Neural crest cell (in vitro differentiated cells): ENCODE results near the gene TMEM91. TPM values are rescaled to one million over a fixed set of nuclear protein-coding genes. Genes with fewer than 3 reads are reported as not detected.
"Not testable (repeated sequence)": the region's sequence is repeated elsewhere in the genome, so short reads cannot be mapped to it uniquely, and the experiment has no call there.

Experiments
- DNase-seq: peaks from one replicate; pipeline ENCODE4 v3.0.0; 2021; ENCODE audit warnings: low read depth, mixed read lengths, low spot score
- H3K27ac Mint-ChIP-seq: one replicate; pipeline ENCODE4 v1.8.0; 2021; ENCODE audit warnings: mild to moderate bottlenecking, mixed read lengths; ENCODE audit not compliant: unreplicated experiment
- H3K27me3 Mint-ChIP-seq: 2 replicates; pipeline ENCODE4 v1.8.0; 2021; ENCODE audit warnings: low read depth, mild to moderate bottlenecking, mixed read lengths
- H3K36me3 Mint-ChIP-seq: 2 replicates; pipeline ENCODE4 v1.8.0; 2021; ENCODE audit warnings: low read depth, mild to moderate bottlenecking, mixed read lengths
- H3K4me1 Mint-ChIP-seq: 2 replicates; pipeline ENCODE4 v1.8.0; 2021; ENCODE audit warnings: mixed read lengths
- H3K4me3 Mint-ChIP-seq: one replicate; pipeline ENCODE4 v1.8.0; 2021; ENCODE audit warnings: mild to moderate bottlenecking, mixed read lengths
- H3K9me3 Mint-ChIP-seq: 2 replicates; pipeline ENCODE4 v1.8.0; 2021; ENCODE audit warnings: mixed read lengths
- total RNA-seq: library from RNA; stranded (reverse); gene quantifications from 2 replicates; pipeline ENCODE4 v1.2.1, GENCODE V29; 2021
- TF ChIP-seq, protein P1 (sequence below): fragments of 200-600 bp; sonication (generic); conservative IDR thresholded peaks from 2 replicates; pipeline ENCODE4 v1.5.0; 2021; ENCODE audit warnings: antibody characterized with exemption, mild to moderate bottlenecking

Gene TMEM91
- total RNA-seq, 1 donor from 2014 or later = 6.6 TPM

DNA sequence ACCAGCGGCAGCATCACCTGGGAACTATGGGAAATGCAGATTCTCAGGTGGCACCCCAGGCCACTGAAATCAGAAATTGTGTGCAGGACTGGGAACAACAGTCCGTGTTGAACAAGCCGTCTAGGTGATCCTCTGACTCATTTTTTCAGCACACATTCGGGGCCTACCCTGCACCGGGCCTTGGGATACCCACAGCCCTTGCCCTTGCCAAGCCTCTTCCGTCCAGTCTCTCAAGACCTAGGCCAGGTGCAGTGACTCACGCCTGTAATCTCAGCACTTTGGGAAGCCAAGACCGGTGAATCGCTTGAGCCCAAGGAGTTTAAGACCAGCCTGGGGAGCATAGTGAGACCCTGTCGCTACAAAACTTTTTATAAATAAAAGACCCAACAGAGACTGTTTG is 40.9 kb upstream of the TMEM91 start:
- no peak for DNase-seq
- TF ChIP-seq, protein P1, sequence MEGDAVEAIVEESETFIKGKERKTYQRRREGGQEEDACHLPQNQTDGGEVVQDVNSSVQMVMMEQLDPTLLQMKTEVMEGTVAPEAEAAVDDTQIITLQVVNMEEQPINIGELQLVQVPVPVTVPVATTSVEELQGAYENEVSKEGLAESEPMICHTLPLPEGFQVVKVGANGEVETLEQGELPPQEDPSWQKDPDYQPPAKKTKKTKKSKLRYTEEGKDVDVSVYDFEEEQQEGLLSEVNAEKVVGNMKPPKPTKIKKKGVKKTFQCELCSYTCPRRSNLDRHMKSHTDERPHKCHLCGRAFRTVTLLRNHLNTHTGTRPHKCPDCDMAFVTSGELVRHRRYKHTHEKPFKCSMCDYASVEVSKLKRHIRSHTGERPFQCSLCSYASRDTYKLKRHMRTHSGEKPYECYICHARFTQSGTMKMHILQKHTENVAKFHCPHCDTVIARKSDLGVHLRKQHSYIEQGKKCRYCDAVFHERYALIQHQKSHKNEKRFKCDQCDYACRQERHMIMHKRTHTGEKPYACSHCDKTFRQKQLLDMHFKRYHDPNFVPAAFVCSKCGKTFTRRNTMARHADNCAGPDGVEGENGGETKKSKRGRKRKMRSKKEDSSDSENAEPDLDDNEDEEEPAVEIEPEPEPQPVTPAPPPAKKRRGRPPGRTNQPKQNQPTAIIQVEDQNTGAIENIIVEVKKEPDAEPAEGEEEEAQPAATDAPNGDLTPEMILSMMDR = no peak
- no peaks in the 10 kb centered on the region for H3K4me1 Mint-ChIP-seq
- no peak overlapping the region for H3K4me3 Mint-ChIP-seq
- H3K27me3 Mint-ChIP-seq = no peaks in the 10 kb centered on the region
- H3K9me3 Mint-ChIP-seq = no peaks in the 10 kb centered on the region
- H3K27ac Mint-ChIP-seq = no peak overlapping the region
- no peaks in the 10 kb centered on the region for H3K36me3 Mint-ChIP-seq

DNA sequence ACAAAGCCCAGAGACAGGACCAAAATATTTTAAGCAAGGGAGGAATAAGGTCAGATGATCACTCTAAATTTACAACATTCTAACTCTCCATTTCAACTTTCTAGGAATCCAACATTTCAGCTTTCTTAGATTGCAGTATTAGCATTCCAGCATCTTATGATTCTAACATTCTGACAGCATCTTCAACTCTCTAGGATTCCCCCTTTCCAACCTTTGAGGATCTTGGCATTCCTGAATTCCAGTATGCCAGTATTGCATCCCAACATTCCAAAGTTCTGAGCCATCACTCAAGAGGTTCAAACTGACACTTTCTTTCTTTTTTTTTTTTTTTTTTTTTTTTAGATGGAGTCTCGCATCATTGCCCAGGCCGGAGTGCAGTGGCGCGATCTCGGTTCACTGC is 36.4 kb upstream of the TMEM91 start:
- Mint-ChIP-seq H3K4me3 (no peak overlapping the region), H3K27ac (no peak overlapping the region), H3K4me1 (no peaks in the 10 kb centered on the region), H3K36me3 (no peaks in the 10 kb centered on the region), H3K27me3 (no peaks in the 10 kb centered on the region), H3K9me3 (no peaks in the 10 kb centered on the region)
- TF ChIP-seq, protein P1 = no peak
- DNase-seq = no peak

DNA sequence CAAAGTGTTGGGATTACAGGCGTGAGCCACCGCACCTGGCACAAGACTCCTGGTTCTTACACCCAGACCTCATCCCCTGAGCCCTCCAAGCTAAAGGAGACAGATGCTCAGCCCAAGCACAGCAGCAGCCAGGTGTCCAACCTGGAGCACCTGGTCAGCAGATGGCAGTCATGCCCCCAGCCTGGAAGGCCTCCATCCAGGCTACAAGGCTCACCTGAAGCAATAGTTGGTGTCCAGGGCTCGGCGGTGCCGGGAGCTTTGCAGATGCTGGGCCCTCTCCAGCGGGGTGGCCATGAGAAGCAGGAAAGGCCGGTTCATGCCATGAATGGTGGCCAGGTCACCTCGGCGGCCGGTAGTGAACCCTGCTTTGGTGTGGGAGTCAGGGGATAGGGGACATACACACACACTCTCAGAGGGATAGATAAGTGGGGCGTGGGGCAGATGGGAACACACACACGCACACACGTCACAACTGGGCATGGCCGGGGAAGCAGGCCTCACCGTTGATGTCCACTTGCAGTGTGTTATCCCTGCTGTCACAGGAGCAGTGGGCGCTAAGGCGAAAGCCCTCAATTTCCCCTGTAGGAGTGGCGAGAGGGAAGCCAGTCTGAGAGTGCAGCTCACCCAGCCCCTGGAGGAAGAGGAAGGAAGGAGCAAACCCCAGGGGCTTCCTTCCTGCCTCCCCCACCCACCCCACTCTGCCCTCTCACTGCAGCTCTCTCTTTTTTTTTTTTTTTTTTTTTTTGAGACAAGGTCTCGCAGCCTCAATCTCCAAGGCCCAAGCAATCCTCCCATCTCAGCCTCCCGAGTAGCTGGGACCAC is 34.5 kb upstream of the TMEM91 start:
- H3K4me3 Mint-ChIP-seq = no peak overlapping the region
- TF ChIP-seq, protein P1 = no peak
- no peaks in the 10 kb centered on the region for H3K9me3 Mint-ChIP-seq
- no peaks in the 10 kb centered on the region for H3K36me3 Mint-ChIP-seq
- H3K4me1 Mint-ChIP-seq = no peaks in the 10 kb centered on the region
- no peak overlapping the region for H3K27ac Mint-ChIP-seq
- H3K27me3 Mint-ChIP-seq = no peaks in the 10 kb centered on the region
- no peak for DNase-seq

DNA sequence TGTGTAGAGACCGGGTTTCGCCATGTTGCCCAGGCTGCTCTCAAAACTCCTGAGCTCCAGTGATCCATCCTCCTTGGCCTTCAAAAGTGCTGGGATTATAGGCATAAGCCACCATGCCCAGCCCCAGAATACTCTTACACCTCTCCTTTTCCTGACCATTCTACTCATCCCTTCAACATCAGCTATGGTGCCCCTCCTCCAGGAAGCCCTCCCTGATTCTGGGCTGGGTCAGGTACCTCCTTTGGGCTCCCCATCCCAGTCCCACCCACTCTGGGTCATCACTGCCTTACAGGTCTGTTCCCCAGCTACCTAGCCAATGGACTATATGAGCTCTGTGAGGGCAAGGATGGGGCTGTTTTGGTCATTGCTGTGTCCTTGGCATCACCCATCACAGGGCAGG is 32.2 kb upstream of the TMEM91 start:
- no peaks in the 10 kb centered on the region for H3K9me3 Mint-ChIP-seq
- H3K27ac Mint-ChIP-seq = peak overlapping the region; percentile 83
- TF ChIP-seq, protein P1 = no peak
- no peaks in the 10 kb centered on the region for H3K36me3 Mint-ChIP-seq
- H3K4me3 Mint-ChIP-seq = no peak overlapping the region
- H3K4me1 Mint-ChIP-seq = no peaks in the 10 kb centered on the region
- peaks cover 3% of the 10 kb centered on the region for H3K27me3 Mint-ChIP-seq
- no peak for DNase-seq

DNA sequence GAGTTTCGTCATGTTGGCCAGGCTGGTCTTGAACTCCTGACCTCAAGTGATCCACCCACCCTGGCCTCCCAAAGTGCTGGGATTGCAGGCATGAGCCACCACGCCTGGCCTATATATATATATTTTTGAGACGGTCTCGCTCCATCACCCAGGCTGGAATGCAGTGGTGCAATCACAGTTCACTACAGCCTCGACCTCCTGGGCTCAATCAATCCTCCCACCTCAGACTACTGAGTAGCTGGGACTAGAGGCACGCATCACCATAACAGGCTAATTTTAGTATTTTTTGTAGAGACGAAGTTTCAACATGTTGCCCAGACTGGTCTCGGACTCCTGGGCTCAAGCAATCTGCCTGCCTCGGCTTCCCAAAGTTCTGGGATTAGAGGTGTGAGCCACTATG is 29.4 kb upstream of the TMEM91 start:
- Mint-ChIP-seq H3K4me1 (peaks cover 10% of the 10 kb centered on the region), H3K27me3 (peaks cover 30% of the 10 kb centered on the region)
- H3K4me3 Mint-ChIP-seq, H3K27ac Mint-ChIP-seq, DNase-seq, H3K36me3 Mint-ChIP-seq, H3K9me3 Mint-ChIP-seq: not testable (repeated sequence)

DNA sequence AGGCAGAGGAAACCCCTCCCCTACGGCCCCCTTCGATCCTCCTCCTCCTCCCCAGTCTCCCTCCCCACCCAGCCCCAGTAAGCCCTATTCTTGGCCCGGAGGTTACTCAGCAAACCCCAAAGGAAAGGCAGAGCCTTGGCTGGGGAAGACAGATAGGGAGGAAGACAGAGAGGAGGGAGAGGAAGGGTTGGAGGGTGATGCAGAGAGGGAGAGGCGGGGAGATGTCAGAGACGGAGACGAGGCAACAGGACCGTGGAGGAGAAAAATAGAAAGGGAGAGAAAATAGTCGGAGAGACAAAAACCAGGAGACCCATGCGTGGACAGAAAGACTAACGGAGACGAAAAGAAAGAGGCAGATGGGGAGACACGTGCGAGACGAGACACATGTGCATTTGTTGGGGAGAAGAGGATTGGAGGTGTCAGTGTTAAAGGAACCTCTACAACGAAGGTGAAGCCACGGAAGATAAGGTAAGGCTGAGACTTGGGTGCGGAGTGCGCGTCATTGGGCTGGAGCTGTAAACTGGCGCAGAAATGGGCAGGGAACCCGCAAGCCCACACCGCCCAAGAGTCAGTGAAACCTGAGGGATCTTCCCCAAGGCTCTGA is 25.5 kb upstream of the TMEM91 start:
- DNase-seq = no peak
- H3K27me3 Mint-ChIP-seq = peaks cover 57% of the 10 kb centered on the region
- no peak overlapping the region for H3K27ac Mint-ChIP-seq
- H3K4me1 Mint-ChIP-seq = peaks cover 30% of the 10 kb centered on the region
- TF ChIP-seq, protein P1 = no peak
- H3K36me3 Mint-ChIP-seq = no peaks in the 10 kb centered on the region
- peak overlapping the region; percentile 61 for H3K4me3 Mint-ChIP-seq
- no peaks in the 10 kb centered on the region for H3K9me3 Mint-ChIP-seq
